ENCODE results near the gene KCNH1.
A peak's percentile ranks its signal among the peaks of the same experiment; 100 is the strongest.

Gene KCNH1

DNA sequence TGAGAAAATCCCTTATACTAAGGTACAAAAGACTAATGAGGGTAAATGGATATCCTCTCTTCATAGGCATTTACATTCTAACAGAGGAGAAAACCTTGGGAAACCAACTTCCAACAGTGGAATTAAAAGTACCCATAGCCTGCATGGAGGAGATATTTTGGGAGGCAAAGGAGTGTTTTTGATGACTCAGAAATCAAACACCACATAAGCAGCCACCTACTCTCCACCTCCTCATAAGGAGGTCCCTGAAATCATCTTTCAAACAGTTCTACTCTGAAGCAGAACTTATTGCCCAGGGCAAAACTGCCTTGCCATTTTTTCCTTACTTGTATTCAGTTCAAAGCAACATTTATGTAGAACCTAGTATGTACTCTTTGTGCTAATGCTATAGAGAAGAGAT is 211.3 kb downstream of the KCNH1 start:
- DNase-seq = peak in 5 of 56 donors; percentile 2 to 53 (median 21)

DNA sequence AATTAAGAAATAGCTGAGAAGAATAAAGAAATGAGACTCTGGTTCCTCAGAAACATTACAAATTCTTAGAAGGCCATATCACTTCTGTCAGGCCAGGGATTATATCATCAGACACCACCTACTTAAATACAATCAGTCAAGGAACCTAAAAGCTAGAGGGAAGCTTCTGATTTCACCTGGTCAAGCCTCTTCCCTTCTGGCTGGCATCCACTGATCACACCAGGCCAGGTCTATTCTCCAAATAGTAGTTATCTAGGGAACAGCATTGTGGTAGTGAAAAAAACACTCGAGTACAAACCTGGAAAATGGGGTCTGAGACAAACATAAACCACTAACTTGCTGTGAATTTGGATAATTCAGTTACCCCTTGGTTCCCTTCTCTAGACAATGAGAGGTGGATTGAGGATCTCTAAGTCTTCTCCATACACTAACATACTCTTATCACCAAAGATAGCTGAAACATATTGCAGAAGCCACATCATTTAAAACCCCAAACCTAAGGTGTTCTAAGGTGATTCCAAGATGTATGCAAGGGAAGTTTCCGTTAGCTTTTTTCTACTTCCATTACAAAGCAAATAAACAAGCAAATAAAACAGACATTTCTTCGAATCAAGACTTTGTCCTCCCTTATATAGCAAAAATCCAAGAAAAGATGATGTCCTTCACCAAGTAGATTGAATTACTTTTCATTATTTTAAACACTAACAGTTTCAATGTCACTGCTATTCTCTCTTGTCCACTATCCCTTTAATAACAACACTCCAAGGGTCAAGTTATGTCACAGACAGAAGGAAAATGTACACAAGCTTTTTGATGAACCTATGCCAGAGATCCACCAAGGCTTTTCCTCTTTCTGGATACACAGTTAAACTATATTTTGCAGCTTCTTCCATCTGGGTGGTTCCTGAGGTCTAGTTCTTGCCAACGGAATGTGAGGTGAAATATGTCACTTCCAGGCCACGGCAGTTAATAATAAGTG is 212.9 kb downstream of the KCNH1 start:
- no peak for DNase-seq

DNA sequence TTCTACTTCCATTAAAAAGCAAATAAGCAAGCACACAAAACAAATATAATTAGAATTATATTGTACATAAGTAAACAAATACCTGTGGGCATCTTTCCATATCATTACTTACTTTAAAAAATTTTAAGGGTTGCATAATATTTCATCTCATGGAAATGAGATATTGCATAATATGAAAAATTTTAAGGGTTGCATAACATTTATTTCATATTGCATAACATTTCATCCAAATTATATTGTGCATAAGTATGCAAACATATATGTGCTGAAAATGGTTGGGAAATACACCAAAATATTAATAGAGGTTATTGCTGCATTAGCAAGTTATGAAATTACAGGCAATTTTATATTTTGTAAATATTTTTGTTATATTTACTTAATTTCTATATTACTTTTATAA is 213.7 kb downstream of the KCNH1 start:
- no peak for DNase-seq

DNA sequence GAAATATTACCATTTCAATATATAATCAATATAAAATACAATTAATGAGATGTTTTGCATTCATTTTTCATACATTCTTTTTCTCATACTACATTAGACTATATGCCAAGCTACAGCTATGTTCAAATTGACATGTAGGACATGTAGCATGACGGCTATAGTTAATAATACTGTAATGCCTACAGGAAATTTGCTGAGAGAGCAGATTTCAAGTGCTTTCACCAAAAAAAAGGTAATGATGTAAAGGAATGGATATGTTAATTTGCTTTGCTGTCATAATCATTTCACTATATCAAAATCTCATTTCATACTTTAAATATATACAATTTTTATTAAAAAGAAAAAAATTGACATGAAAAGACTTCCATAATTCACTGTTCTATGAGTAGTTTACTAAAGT is 215.1 kb downstream of the KCNH1 start:
- DNase-seq = no peak

DNA sequence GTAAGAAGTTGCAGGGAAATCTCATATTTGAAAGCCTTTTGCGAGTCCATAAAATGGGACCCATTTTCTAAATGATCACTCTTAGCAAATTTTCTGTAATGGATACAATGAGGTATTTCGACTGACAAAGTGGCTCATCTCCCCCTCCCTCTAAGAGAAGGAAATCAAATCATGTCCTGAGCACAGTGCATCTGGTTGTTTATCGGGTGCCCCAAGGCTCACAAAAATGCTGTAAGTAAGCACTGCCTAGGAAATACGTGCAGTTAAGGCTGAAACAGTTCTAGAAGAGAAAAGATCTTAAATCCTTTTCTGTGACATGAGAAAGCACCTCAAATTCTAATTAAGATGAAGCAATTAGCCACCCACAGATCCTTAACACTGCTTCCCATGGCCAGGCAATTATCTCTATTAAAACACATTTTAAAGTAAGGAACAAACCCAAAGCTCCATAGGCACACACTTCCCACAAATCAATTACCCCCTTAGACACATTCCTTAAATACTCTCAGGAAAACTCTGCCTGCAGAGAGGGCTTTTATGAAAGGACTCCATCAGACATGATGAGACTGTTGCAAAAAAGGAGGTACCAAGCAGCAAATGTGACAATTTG is 216.3 kb downstream of the KCNH1 start:
- DNase-seq = no peak

DNA sequence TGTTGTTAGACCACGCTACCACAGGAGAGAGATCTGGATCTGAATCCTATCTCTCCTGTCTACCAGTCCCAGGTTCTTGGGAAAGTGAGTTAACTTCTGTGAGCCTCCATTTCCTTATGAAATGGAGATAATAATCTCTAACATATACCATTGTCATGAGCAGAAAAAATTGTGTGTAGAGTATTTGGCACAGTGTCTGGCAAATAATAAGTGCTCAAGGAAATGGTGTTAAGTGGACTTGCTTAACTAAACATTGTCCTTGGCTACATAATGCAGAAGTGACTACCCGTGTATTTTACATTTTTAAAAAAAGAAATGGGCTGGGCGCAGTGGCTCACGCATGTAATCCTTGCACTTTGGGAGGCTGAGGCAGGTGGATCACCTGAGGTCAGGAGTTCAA is 217.4 kb downstream of the KCNH1 start:
- no peak for DNase-seq

DNA sequence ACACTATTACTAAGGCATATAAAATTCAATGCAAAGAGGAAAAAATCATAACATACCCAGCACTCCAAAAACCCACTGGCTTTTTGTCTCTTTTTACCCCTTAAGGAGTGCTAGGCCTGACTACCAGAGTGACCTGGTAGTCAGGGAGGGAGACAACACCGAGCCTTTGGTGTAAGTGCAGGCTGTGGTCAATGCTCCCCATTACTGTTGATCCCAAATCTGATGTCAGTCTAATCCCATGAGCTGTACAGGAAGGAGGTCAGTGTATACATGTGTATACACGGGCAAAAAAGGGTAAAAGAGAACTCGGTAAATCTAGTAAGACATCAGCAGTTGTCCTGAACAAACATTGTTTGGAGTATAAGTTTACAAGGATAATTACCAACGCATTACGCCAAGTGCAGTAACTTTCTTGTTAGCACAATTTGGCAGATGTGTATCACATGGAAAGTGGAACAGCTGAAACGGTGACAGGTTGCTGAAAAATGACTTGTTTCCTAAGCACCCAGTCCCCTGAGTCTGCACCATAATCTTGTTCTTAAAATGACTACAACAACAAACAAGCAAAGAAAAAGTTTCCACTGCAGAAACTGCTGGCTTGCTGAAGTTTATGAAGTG is 217.9 kb downstream of the KCNH1 start:
- DNase-seq = no peak

DNA sequence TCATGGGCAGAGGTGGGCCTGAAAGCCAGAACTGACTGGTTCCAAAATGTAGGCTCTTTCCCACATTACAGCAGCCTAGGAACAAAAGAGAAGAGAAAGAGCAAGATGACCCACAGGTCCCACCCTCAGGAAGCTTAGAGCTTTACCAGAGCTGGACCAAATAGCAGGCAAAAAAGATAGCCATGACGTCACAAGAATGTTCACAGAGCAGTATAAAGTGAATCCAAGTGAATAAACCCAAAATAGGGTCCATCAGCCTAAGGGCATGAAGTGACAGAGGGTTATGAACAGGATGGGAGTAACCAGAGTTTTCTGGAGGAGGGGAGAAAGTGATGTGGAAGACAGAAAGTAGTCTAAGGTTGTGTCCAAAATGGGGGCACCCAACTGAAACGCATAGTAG is 221.2 kb downstream of the KCNH1 start:
- no peak for DNase-seq

DNA sequence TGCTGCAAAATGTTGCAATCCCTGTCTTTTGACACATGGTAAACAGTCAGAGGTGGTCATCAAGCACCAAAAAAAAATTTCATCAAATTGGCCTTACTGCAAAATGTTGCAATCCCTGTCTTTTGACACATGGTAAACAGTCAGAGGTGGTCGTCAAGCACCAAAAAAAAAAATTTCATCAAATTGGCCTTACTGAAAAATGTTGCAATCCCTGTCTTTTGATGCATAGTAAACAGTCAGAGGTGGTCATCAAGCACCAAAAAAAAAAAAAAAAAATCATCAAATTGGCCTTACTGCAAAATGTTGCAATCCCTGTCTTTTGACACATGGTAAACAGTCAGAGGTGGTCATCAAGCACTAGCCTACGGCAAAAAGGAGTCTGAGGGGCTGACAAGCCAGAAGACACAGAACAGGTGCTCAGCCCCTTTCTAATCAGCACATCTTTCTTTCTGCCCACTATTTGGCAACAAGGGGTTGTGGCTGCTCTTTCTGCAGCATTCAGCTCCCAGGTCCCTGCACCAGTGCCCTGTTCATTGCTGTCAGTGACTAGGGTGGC is 223.8 kb downstream of the KCNH1 start:
- DNase-seq = no peak

DNA sequence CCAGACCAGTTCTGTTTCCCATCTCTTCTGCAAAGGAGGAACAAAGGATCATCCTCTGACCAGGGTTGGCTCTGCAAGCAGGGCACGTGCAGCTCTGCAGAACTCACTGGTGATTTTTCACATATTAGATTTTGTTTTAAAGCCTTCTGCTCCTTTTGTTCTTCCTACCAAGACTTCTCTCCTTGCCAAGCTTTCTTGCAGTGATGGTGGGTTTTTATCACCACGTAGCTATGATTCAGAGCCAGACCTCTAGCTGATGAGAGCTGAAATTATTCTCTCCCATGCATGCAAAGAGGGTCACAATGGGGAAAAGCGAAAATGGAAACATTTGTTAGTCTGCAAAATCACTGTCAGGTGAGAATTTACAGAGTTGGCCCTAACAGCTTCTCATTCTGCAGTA is 225.2 kb downstream of the KCNH1 start:
- DNase-seq = peak in 1 of 56 donors; percentile 10

DNA sequence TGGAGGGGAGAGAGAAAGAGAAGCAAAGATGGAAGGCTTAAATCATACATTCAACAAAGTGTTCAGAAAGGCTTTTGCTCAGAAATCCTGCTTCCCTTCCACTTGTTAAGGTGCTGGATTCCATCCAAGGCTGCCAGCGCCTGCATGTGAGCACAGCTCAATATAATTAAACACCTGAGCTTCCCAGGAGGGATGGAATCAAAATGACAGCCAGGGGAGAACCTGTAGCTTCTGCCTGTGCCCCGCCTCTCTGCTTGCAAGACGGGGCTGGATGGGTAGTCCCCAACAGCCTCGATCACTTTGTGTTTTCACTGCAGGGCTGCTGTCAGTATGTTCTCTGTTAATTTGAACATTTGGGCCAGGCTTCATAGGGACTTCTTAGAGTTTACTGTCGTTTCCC is 225.7 kb downstream of the KCNH1 start:
- DNase-seq = peak in 3 of 56 donors; percentile 16 to 21 (median 16)

DNA sequence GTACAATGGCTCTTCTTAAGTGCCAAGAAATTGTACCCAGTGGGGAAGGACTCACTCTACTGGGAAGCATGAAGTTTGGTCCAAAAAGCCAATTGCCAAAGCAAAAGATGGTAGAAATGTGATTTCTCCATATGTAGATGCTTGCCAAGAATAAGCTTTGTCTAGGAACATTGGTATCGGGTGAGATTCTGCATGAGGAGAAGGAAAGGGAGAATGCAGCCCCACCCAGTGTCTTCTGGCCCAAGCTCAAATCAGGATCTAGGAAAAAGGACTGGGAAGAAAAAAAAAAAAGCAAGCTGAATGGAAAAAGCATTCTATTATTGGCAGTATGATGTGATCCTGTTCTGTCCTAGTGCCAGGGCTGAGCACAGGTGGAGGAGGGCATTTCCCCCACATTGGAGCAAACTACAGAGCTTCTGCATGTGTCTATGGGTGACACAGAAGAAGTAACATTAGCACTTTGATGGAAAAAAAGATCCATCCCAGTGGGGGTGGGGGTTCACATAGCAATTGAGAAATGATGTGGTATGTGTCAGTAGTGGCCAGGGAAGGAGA is 226.6 kb downstream of the KCNH1 start:
- DNase-seq = peak in 5 of 56 donors; percentile 5 to 20 (median 15)

DNA sequence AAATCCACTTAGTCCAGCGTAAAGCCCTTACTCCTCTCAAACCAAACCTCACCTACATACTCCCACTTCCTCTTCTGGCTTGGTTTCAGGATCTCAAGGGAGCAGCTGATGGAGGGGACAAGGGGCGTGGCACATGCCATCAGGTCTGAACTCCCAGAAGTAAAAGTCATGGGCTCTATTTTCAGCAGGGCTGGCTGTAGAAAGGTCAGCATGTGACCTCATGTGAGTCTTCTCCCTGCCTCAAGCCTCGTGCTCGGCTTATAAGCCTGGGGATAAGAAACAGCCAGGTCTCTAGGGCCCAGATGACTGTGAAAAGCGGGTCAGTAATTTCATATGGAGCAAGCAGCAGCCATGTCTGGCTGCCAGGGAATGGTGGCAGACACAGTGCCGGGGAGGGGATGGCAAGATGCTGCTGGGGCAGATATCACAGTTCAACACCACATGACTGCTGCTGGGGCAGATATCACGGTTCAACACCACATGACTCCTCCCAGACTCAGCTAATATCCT is 227.9 kb downstream of the KCNH1 start:
- DNase-seq = no peak

DNA sequence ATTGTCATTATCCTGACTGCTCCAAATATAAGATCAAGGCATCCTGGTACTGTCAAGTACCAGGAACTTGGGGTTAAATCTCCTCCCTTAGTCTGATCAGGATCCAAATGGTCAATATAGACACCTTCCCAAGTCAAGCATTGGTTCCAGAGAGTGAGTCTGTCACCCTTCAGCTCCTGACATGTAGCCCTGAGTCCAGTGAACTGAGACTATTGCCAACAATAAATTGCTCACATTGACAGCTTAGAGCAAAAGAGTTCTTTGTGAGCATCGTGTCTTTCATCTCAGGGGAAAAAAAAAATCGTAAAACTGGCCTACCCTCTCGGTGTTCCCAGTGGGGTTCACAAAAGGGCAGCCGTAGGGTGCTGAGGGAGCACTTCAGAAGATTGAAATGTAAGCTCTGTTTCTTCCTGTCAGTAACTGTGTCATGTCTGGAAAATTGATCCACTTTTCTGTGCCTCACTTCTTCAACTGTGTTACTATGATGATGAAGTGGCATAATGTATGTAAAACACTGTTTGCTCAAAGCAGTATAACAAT is 228.5 kb downstream of the KCNH1 start:
- no peak for DNase-seq

DNA sequence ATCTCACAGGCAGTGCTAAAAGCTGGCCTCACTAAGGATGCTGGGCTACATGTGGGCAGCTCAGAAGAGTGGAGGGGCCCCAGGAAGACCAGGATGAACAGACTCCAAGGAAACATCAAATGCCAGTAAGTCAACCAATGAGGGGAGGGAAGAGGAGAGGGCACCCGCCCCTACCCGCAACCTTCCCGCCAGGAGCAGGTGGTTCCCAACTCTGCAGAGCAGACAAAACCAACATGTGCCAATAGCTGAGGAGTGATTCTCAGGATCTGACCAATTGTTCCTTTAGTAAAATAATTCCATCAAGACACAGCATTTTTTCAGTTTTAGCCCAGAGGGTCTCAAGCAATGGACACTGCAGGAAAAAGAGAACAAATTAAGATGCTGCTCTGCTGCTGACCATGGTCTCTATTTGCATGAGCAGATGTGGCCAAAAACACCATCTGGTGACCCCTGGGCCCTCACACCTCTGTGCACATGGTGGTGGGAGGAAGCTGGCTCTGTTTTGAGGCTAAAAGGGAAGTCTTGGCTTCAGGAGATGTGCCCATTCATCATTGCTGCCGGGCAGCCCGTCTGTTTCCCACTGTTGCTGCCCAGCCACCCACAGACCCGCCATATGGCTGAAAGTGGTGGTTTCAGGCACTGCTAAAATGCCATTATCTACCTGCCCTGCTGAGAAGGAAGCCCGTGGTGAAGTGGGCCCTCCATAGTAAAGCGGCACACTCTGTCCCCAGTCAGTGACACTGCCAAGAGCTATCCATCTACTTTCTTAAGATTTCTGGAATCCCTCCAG is 231.8 kb downstream of the KCNH1 start:
- DNase-seq = no peak

DNA sequence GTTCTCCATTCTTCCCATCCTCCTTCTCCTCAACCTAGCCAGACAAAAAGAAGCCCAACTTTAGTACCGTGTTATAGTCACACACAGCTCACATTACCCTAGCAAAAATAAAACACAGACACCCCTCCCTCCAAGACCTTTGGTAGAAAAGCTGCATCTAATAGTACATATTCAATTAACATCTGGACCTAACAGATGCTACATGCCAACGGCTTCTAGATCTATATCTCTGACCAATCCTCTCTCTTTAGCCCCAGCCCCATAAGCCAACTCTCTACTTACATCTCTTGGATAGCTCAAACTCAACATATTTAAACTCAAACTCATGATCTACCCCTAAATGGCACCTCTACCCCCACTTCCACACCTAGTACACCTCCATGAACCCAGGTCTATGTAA is 233.1 kb downstream of the KCNH1 start:
- DNase-seq = no peak

DNA sequence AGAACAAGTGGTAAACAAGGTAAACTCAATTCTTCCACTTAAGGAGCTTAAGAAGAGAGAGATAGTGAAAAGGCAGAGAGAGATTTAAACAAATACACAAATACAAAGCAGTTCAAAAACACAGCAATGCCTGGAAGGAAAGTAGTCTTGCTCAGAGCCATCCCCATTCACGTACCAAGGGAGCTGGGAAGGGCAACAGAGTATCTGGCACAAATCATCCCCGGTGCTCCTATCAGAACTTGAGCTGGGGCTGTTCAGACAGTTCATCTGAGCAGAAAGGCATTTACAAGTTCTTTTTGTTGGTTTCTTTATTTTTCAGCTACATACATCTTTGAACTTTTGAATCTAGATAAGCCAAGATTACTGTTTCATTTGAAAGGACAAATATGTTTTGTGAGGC is 233.9 kb downstream of the KCNH1 start:
- no peak for DNase-seq

DNA sequence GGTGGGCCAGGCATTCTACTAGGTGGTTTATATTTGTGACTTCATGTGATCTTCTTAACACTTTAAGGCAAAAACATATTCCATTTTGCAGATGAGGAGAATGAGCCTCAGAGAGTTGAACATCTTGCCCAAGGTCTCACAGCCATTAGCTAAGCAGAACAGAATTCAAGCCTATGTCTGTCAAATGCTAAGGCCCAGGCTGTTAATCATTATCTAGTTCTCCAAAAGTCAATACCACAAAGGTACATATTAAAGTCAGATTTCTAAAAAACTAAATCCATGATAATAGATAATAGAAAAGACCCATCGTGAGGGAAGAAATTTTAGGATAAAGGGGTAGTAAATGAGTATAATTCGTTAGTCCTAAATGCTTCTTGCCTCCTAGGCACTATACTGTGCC is 234.3 kb downstream of the KCNH1 start:
- DNase-seq = no peak

DNA sequence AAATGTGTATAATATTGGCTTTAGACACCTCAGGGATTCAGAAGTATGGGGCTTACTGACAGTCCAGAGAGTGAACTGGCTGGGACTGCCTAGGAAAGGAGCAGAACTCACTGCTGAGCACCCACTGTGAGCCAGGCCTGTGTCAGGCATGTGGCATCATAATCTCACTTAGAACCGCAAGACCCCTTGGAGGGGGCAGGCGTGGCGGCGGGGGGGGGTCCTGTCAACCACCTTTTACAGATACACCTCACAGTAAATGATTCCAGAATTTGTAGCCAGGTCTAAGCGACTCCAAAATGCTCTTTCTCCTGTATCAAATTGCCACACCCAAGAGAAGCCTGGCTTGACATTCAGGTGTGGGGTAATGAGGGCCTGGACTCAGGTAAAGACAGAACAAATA is 235.5 kb downstream of the KCNH1 start:
- no peak for DNase-seq

DNA sequence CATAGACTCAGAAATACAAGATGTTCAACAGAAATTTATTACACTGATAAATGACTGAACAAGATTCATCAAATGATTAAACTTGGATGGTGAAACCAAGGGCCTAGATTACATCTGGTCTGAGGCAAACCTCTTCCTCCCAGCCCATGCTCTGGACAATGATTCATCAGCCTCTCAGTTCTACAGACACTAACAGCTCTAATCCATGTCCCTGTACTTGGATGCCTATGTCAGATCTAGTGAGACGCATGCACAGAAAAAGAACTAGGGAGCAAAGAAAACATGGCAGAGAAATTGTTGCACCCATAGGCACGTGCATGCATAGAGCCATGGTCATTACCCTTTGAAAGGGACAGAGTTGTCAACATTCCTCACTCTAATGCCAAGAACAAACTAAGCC is 250.1 kb downstream of the KCNH1 start:
- no peak for DNase-seq

All from nucleus accumbens (tissue), 56 donors.